Measurements from ENCODE around the gene URB2.
"Not testable (repeated sequence)": the region's sequence is repeated elsewhere in the genome, so short reads cannot be mapped to it uniquely, and the experiment has no call there.

The URB2 gene

DNA sequence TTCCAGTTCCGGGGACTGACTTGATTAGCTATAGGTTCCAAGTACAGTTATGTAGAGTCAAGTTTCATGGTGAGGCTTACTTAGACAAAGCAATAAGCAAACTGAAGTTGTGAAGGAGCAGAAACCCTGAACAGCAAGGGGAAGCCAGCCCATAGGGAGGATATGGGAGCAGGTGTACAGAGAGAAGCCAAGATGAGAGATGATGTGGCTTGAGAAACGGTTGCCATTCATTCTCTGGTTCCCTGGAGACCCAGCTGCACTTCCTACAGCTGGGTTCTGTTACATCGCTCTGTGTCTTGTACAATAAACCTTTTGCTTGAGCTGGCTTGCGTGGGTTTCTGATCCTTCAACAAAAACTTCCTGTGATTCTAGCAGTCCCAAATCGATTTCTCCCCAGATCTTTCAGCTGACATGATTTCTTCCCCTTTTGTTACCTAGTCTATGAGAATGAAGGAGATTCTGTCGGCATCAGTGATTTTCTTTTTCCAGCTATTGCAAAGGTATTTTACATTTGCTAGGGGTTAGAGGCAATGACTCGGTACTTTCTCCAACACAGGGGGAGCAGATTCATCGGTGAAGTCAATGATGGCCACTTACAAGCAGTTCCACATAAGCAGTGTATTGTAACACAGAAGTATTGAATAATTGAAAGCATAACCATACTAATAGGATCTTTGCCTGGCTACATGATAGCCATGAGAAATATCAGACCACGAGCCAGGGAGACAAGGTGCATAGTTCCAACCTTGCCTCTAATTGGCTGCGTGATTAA is 67.3 kb downstream of the URB2 start:
- no peak for DNase-seq (ENCODE audit: low read depth)

DNA sequence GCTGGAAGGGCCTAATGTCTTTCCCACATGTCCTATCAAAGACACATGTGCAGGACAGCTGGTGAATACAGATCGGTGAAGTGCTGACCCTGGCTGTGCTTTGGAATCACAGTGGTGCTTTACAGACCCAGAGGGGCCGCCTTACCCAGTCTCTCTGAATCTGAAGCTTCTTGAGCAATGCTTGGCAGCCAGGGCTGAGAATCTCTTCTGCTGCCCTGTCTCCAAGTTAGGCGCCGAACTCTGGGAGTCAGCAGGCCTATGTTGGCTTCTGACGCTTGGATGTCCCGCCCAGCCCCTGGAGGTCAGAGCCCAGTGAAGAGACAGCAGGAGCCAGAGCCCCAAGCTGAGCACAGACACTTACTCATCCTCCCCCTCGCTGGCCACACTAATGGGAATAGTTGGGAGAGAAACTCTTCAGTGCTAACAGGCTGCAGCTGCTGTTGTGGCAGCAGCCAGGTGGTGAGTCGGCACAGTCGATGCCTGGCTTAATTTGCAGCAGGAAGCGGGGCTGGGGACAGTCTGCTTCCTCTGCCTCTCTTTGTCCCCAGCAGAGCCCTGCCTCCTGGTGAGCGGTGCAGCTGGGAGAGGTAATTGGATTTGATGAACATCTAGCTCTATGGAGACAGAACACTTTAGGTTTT is 68.1 kb downstream of the URB2 start:
- DNase-seq (ENCODE audit: low read depth), result no peak

DNA sequence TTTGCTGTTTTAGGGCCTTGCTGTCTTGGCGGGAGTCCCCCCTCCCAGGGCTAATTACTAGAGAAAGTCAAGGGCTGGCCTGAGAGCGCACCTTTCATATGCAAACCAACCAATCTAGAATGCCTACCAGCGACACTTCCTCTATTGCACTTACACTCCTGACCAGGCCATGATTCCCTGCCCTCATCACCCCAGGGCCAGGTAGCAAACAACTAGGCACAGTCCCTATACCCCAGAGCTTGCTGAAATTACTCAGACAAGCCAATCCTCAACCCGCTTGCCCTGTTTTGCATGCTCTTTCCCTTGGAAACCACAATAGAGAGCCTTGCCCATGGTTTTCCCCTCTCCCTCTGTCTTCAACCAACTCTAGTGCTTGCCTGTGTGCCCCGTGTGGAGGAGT is 70.3 kb downstream of the URB2 start:
- no peak for DNase-seq (ENCODE audit: low read depth)

DNA sequence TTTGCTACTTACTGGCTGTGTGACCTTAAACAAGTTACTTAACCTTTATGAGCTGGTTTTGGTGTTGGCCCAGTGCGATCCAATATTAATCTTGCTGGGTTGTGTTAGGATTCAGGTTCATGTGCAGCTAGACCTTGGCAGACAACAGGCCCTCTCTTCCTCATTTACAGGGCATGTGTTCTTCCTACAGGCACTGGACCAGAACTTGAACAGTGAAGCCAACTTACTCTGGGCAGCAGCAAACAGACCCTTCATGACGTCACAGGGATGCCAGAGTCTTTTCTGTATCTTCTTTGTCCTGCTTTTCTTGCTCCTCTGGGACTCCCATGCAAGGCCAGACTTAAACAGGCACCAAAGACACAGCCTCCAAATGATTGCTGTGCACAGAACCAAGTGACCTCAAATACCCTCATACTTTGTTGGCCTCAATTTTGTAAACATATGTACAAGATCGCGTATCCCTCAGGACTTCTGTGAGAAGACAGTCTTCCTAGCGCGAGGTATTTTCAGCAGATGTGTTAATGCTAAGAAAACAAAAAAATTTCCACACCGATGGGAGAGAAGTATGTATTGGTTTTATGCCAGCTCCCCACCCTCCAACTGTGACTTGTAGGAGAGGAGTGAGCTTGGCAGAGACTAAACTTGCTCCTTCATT is 73.7 kb downstream of the URB2 start:
- DNase-seq (ENCODE audit: low read depth), result no peak

DNA sequence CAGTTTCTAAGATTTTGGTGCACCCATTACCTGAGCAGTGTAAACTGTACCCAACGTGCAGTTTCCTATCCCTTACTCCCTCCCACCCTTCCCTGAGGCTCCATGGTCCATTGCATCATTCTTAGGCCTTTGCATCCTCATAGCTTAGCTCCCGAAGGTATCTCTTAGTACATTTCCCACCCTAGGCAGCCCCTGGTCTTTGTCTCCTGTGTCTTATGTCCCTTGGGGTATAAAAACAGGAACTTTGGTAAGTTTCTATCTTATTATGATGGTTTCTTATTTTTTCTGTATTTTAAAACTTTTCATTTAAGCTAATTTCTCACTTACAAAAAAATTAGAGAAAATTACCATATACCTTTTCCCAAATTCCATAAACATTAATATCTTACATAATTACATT is 78.1 kb downstream of the URB2 start:
- no peak for DNase-seq (ENCODE audit: low read depth)

DNA sequence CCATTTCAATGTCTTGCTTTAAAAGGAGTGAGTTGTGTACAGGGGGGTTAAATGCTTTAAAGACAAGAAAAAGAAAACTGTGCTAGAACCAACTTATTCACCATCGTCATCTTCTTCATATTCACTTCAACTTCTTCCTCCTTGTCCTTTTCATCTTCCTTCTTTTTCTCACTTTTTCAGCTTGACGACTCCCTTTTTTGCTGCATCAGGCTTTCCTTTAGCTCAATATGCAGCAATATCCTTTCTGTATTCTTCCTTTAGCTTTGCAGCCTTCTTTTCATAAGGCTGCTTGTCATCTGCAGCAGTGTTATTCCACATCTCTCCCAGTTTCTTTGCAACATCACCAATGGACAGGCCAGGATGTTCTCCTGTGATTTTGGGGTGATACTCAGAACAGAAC is 79.1 kb downstream of the URB2 start:
- not testable (repeated sequence) for DNase-seq (ENCODE audit: low read depth)

DNA sequence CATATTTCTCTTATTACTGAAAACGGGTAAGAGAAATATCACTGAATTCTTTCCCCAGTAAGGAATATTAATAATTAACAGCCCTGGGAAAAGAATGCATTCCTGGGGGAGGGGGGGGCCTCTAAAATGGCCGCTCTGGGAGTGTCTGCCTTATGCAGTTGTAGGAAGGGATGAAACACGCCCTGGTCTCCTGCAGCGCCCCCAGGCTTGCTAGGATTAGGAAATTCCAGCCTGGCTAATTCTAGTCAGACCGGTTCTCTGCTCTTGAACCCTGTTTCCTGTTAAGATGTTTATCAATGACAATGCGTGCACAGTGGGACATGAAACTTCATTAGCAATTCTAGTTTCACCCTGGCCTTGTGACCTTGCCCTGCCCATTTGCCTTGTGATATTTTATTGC is 81.1 kb downstream of the URB2 start:
- not testable (repeated sequence) for DNase-seq (ENCODE audit: low read depth)

DNA sequence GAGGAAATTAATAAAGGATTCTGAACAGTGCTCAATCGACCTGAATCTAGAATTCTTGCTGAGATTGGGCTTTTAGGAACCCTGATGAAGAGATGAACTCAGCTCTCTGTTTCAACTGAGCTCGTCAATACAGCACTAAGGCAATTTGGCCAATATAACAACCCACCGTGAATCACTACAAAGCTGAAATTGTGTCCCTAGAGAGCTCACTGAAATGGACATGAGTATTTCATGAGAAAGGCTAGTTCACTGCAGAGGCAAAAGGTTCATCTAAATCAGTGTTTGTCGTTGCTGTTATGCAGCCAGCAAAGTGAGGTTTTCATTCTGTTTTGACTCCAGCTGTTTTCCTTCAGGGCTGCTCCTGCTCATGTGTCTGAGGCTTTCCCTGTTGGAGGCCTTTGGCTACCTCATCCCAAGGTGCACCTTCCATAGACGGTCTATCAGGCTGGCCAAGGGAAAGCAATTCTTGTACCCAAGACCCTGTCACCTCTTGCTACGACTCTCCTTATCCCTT is 83.5 kb downstream of the URB2 start:
- no peak for DNase-seq (ENCODE audit: low read depth)
